Measurements from ENCODE around the gene CLIP3.
"Not testable (repeated sequence)": the region's sequence is repeated elsewhere in the genome, so short reads cannot be mapped to it uniquely, and the experiment has no call there.

Gene CLIP3

DNA sequence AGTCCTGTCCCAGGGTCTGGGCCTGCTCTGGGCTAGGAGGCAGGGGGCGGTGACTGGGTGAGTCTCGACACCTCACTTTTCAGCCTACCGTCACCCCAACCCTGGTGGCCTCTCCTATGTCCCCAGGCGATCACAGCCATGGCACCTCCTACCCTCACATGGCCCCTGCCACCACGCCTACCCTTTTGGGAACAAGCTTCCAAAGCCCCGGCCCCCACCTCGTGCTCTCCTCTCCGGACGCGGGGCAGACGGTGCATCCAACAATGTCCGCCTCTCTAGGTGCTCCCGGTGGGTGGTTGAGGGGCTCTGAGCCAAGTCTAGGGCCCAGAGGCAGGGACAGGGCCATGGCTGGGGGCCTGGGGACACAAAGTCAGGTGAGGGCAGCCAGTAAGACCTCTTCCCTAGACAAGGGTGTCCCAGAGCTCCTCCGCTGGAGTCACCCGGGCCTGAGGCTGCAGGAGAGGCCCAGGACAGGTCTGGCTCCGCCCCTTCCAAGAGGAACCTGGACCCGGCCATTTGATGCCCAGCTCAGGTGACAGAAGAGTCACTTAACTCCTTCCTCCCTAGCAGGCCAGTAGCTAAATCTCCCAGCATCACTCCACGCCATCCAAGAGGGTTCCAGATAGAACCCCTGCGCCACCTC is 24.2 kb downstream of the CLIP3 start, which contains the start of gene SYNE4:
Gene SYNE4 (minus strand): TSS at position 478 of the 643 bp plus-strand sequence. CDS start 132 bp downstream, at position 346.
- DNase-seq (ENCODE audit: low read depth in 3 of 3) = no peak

DNA sequence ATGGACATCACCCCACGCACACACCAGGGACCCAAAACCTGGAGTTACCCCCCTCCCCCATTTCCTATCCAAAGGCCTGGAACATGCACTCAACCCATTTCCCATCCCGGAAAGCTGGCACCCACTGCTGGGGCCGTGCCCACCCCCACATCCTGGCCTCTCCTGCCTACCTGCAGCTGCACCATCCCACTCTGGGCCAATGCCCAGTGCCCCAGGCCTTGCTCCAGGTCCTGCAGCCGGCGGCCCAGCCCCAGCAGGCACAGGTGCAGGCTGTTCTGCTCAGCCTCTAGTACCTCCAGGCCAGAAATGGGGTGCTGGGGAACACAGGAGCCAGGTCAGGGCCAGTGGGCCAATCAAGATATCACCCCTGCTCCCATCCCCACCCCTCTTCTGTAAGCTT is 25.7 kb downstream of the CLIP3 start:
- DNase-seq (ENCODE audit: low read depth in 3 of 3) = no peak

DNA sequence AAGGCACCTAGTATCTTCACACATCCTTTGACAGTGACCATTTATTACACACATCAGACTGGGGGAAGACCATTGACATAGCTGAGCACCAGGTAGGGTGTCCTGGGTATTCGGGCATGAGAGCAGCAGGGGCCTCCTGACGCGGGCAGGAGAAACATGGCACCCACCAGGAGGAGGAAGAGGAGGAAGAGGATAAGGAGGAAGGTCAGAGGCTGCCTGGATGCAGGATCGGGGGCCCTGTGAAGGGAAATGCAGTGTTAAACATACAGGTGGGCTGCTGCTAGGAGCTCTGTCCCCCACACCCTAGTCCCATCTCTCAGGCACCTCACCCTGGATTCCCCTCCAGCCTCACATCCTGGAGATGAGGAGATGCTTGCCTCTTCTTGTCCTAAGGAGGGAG is 29.4 kb downstream of the CLIP3 start:
- no peak for DNase-seq (ENCODE audit: low read depth in 3 of 3)

DNA sequence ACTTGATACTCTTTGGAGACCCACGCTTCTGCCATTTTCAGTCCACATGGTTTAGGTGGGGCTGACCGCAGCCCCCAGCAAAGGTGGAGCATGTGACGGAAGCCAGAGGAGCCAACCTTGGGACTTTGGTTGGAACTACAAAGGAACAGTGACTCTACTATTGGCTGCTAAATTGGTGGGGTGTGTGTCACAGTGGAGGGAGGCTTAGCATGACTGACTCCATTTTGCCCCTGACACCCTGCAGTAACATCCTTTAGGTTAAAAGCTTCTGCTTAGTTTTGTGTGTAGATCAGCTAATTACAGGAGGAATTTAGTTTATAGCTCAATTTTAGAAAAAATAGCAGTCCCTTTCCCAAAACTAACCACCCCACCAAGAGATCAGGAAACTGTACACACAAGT is 31.1 kb downstream of the CLIP3 start:
- DNase-seq (ENCODE audit: low read depth in 3 of 3) = no peak

DNA sequence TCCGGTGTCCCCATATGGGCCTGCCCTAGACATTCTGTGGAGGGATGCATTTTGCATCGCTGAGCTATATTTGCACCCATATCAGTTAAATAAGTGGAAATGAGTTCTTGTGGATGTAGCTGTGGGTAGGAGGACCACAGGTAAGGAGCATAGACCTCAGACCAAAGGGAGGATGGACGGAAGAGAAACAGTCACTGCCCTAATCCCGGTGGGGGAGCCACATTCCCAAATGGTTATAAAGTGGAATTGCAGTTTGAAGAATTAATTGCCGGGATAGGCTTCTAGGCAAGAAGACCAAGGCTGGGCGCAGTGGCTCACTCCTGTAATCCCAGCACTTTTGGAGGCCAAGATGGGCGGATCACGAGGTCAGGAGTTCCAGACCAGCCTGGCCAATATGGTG is 35.9 kb downstream of the CLIP3 start:
- DNase-seq (ENCODE audit: low read depth in 3 of 3) = no peak

- DNase-seq (ENCODE audit: low read depth in 3 of 3) = peak; percentile 88 to 90 (median 89)
These were observed 37.4 kb downstream of the CLIP3 start, which contains the start of gene SDHAF1 for GRCh38 chr19:35995048-35995993. SDHAF1 (plus strand) TSS chr19:35995188; CDS start chr19:35995275, 87 bp downstream.

DNA sequence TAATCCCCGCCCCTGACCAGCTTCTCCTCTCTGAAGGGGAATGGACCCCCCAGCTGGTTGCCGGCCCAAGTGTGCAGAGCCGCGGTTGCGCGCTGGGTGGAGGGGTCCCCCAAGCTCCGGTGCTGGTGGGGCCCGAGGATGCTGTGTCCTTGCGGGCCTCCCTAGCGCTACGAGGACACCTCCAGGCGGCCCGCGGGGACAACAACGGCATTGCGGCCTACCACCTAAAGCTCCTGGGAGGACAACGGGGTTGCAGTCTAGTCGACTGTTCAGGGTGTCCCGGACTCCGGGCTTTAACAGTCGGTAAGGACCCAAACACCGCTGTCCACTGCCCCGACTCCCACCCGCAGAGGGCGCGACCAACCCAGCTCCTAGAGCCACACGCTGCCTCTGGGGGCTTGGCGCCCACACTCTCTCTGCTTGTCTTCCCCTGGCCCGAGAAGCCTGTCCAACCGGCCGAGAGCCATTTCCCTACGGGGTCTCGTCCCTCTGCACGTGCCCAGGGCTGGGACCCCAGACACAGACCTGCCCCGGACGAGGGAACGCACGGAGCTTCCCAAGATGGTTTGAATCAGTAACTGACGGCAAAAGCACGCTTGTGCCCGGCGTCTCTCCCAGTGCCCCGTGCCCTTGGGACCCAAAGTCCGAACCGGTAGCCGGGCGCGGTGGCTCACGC is 38.6 kb downstream of the CLIP3 start:
- no peak for DNase-seq (ENCODE audit: low read depth in 3 of 3)

DNA sequence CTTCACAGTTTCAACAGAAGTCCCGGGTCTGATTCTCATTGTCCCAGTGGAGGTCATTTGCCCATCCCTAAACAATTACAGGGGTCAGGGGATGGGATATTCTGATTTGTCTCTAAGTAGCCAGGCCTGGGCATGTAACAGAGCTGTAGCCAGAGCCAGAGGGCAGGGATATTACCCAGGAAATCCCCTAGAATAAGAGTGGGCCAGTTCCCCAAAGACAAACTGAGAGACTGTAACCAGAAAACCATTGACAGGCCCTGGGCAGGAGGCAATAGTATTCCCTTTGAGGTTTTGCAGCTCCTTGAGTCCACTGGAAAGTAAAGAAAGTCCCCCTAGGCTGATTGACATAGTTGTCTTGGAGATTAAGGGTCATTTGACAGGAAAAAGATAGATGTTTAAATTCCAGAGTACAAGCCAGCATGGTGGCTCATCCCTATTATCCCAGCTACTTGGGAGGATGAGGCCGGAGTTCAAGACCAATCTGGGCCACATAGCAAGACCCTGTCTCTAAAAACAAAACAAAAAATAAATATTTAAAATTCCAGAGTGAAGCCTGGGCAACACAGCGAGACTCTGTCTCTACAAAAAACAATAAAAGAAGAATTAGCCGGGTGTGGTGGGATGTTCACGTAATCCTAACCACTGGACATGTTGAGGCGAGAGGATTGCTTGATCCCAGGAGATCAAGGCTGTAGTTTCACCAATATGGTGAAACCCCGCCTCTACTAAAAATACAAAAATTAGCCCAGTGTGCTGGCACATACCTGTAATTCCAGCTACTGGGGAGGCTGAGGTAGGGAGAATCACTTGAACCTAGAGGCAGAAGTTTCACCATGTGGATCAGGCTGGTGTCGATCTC is 39.5 kb downstream of the CLIP3 start:
- no peak for DNase-seq (ENCODE audit: low read depth in 3 of 3)

- DNase-seq (ENCODE audit: low read depth in 3 of 3) = no peak
These were observed 40.8 kb downstream of the CLIP3 start for GRCh38 chr19:35991731-35992450.

DNA sequence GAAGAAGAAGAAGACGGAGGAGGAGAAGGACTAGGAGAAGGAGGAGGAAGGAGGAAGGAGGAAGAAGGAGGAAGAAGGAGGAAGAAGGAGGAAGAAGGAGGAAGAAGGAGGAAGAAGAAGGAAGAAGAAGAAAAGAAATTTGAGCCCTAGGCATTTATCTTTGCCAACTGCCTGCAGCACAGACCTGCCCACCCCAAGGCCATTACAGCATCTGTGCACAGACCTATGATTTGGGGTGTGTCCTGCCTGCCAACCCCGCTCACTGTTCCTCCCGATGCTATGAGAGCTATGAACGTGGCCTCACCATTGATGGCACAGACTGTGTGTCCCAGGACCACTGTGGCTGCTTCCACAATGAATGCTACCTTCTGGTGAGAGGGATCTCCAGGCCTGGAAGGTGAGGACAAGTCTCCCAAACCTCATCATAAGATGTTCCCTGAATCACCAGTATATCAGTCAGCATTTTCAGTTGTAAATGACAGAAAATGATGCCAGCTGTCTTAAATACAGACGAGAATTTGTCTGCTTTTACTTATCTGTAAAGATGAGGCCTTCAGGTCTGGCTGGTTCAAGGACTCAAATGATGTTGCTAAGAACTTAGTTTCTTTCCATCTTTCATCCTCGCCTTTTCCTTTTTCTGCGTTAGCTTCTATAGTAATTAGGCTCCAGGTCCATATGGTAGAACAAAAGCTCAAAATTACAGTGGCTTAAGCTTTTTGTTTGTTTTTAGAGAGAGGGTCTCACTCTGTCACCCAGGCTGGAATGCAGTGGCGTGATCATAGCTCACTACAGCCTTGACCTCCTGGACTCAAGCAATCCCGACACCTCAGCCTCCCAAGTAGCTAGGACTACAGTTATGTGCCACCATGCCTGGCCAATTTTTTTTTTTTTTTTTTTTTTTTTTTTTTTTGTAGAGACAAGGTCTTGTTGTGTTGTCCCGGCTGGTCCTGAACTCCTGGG is 41.6 kb downstream of the CLIP3 start:
- DNase-seq (ENCODE audit: low read depth in 3 of 3) = no peak

DNA sequence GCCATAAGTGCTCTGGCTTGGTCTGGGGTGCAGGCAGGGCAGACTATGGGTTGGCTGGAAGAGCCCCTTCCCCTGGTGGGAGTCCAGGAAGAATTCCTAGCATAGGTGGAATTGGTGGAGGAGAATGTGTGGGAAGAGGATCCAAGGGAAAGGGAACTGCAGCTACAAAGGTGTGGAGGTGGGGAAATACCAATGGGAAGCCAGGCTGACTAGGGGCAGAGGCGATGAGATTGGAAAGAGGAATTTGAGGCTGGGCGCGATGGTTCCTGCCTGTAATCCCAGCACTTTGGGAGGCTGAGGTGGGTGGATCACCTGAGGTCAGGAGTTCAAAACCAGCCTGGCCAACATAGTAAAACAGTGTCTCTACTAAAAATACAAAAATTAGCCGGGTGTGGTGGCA is 42.5 kb downstream of the CLIP3 start:
- DNase-seq (ENCODE audit: low read depth in 3 of 3) = no peak

DNA sequence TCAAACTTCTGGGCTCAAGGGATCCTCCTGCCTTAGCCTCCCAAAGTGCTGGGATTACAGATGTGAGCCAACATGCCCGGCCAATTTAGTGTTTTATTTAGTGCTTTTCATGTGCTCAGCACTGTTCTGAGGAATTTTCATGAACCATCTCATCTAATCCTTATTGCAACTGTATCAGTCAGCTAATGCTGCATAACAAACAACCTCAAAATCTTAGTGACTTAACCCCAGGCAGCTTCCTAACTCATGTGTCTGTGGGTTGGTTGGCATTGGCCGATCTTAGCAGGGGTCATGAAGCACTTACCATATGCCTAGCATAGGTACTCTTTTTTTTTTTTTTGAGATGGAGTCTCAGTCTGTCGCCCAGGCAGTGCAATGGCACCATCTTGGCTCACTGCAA is 43.8 kb downstream of the CLIP3 start:
- DNase-seq (ENCODE audit: low read depth in 3 of 3) = no peak

DNA sequence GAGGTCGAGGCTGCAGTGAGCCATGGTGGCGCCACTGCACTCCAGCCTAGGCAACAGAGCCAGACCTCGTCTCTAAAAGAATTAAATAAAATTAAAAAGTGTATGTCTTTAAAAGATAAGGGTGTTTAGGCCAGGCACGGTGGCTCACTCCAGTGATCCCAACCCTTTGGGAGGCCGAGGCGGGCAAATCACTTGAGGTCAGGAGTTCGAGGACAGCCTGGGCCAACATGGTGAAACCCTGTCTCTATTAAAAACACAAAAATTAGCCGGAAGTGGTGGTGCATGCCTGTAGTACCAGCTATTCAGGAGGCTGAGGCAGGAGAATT is 45.1 kb downstream of the CLIP3 start:
- no peak for DNase-seq (ENCODE audit: low read depth in 3 of 3)

DNA sequence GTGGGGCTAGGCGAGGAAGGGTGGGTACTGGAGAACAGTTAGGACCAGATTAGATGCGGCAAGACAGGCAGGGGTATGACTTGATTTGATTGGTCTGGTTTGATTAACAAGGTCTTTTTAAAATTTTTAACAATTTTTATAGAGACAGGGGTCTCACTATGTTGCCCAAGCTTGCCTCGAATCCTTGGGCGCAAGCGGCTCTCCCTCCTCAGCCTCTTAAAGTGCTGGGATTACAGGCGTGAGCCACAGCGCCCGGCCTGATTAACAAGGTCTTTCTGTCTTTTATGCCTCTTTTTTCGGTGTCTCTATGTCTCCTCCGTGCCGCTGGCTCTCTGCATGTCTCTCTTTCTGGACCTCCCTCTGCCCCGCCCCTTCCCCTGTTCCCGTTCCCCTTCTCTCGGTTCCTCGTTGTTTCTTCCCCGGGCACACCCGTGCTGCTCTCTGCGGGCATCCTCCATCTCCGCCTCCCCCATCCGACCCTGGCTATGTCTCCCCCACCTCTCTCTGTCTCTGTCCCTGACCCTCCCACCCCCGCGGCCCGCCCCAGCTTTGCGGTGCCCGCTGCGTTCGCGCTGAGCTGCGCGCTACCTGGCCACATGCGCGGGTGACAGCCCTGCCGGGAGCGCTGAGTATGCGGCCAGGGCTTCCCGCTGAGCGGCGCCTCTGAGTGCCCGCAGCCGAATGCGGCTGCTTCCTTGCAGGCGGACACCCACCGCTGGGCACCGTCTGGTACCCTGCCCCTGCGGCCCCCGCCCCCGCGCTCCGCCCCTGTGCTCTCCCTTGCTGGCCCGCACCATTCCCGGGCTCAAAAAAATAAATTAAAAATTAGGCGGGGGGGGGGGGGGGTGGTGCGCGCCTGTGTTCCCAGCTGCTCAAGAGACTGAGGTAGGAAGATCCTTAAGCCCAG is 45.8 kb downstream of the CLIP3 start:
- DNase-seq (ENCODE audit: low read depth in 3 of 3) = no peak

GRCh38 chr19:35986111-35986510 is 46.6 kb downstream of the CLIP3 start:
- DNase-seq (ENCODE audit: low read depth in 3 of 3) = no peak

GRCh38 chr19:35983177-35983576 is 49.5 kb downstream of the CLIP3 start:
- no peak for DNase-seq (ENCODE audit: low read depth in 3 of 3)

GRCh38 chr19:35980997-35981396 is 51.7 kb downstream of the CLIP3 start:
- not testable (repeated sequence) for DNase-seq (ENCODE audit: low read depth in 3 of 3)

GRCh38 chr19:35978832-35979365 is 53.8 kb downstream of the CLIP3 start:
- no peak for DNase-seq (ENCODE audit: low read depth in 3 of 3)
